Putamen (tissue), 1 donor: ENCODE results near the gene IL2RG.

ENCODE experiments used
- DNase-seq: peaks from one replicate; pipeline ENCODE4 v3.0.0-alpha.2; 2016; ENCODE audit warnings: low spot score

Gene IL2RG

DNA sequence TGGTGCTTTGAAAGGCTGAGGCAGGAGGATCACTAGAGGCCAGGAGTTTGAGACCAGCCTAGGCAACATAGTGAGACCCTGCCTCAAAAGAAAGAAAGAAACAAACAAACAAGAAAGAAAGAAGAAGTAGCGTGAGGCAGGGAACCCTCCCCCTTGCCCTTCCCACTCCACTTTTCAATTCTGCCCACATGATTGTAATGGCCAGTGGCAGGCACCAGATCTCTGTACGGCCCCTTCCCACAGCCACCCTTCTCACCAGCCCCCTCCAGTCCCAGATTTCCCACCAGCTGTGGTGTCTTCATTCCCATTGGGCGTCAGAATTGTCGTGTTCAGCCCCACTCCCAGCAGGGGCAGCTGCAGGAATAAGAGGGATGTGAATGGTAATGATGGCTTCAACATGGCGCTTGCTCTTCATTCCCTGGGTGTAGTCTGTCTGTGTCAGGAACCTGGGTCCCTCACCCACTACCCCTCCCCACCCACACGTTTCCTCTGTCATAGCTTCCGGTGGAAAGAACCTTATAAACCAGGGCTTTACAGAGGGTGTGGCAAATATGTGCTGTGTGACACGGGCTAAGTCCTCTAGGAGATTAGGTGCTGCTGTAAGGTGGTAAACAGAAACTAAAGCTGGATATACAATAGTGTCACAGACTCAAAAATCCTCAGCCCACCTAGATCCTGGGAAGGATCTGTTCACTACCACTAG lies at the start of gene IL2RG:
IL2RG (minus strand) TSS at position 437 of the 703 bp plus-strand sequence; CDS start at position 399, 38 bp downstream.
- DNase-seq: no peak

DNA sequence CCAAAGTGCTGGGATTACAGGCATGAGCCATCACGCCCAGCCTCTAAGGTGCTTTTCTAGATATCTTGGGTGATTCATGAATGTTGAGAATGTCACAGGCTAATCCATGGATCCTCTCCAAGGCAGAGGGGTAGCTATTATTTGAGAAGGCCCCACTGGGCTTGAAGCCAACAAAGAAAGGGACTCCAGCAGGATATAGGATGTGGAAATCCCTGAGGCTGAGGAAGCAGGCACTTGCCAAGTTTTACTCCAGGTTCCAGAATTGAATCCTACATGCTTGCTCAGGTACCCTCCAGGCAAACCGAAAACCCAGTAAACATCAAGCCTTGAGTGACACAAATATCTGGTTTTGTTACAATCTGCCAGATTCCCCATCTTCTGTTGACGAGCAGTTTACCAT lies 49.1 kb upstream of the IL2RG start:
- no peak for DNase-seq

DNA sequence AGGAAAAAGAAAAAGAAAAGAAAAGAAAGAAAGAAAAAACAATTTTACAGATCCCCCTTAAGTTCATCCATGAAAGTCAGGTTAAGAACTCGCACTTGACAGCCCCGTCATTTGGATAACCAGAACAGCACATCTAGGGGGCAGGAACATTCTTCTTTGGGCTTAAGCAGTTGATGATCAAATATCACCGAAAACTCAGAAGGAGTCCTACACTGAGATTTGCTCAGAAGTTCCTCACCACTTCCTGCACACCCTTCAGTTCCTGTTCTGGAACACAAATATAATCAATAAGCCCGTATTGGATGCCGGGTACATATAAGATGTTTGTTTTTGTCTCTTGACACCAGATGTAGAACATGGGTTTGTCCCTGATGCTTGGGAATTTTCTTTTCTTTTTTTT lies 48.0 kb upstream of the IL2RG start:
- no peak for DNase-seq

DNA sequence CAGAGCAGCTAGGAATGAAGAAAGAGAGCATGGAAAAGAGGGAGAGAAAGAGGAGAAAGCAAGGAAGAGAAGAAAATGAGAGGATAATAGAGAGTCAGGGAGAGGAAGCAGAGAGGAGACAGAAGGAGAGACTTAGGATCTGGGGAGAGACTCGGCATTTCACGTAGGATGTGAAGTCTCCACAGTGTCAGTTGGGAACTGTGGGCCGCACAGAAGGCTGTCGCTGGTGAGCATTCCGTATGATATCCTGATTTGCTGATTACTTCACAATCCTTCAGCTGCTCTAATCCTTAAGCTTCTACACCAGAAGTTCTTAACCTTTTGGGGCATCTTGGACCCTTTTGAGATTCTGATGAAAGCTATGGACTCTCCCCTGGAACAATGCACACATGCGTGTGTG lies 47.2 kb upstream of the IL2RG start:
- no peak for DNase-seq

DNA sequence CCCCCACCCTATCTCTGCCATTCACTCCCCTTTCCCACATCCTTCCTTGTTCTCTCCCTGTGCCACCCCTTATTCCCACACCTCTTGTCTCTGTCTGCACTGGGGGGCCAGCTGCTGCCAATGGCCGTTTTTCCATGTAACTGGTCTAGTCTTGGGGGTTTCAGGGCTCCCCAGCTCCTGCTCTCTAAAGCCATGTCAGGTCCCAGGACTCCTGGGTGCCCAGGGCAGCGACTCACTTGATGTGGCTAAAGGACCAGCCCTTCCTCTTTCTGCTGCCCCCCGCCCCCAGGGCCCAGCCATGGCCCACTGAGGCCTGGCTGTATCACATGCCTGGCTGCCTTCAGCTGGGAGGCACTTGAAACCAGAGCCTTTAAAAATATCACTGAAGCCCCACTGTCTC lies 43.3 kb upstream of the IL2RG start:
- no peak for DNase-seq

DNA sequence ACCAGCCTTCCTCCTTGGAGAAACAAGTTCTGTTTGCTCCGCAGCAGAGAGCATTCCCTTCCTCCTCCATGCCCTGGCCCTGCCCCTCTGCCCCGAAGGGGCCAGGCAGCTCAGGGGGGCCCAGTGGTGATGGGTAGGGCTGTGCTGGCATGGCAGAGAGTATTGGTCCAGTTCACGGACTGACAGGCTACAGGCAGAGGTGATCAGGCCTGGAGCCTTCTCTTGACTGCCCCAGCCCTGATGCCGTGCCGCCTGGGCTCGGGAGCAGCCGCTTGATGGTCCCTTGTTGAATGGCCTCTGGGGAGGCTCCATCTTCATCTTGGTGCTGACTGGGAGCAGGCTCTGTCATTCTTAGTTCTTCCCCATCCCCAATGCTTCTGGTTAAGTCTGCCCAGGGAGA lies 42.8 kb upstream of the IL2RG start:
- DNase-seq: no peak

DNA sequence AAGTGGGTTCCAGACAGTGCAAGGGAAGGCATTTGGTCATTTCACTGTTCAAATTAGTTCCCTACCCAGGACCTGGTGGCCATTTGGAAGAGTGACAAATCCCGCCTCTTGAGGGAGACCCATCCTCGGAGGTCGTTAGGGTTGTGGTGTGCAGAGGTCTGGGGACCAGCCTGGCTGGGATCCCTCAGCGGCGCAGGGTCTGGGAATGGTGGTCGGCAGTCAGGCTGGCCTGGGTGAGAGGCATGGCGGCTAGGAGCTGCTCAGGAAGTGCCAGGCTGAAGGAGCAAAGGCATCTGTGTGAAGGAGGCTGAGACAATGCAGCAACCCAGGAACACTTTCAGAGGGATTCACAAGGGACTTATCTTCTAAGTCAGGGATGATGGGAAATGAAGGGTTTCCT lies 40.0 kb upstream of the IL2RG start:
- no peak for DNase-seq

DNA sequence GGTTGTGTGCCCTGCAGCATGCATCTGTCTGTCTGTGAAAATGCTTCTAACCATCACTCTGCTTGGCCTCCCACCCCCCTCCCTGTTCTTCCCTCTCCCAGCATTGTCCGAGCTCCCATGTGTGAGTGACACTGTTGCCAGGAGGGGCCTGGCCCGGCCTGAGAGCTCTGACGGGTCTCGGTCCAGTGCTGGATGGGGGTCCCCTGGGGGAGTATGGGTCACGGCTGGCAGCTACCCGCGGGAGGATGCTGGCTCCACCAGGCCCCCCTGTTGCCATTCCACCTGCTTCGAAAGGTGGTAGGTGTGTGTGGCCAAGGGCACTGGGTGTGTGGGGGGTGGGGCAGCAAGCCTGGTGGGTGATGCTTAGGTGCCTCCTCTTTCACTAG lies 36.9 kb upstream of the IL2RG start:
- DNase-seq: no peak

DNA sequence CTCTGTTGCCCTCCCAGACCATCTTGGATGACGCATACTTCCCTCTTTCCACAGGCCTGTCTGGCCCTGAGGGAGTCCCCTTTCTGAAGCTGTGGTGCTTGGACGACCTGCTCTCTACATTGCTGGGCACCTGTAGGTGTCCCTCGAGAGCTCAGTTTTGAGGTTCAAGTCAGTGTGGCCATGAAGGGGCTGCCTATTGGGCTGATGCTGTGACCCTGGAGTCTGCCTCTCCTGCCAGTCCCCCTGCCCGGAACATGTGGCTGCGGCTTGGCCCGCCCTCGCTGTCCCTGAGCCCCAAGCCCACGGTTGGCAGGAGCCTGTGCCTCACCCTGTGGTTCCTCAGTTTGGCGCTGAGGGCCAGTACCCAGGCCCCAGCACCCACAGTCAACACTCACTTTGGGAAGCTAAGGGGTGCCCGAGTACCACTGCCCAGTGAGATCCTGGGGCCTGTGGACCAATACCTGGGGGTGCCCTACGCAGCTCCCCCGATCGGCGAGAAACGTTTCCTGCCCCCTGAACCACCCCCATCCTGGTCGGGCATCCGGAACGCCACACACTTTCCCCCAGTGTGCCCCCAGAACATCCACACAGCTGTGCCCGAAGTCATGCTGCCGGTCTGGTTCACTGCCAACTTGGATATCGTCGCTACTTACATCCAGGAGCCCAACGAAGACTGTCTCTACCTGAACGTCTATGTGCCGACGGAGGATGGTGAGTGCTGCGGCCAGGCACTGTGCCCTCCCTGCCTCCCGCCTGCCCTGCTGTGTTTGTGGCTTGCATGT lies 36.3 kb upstream of the IL2RG start:
- DNase-seq: no peak

DNA sequence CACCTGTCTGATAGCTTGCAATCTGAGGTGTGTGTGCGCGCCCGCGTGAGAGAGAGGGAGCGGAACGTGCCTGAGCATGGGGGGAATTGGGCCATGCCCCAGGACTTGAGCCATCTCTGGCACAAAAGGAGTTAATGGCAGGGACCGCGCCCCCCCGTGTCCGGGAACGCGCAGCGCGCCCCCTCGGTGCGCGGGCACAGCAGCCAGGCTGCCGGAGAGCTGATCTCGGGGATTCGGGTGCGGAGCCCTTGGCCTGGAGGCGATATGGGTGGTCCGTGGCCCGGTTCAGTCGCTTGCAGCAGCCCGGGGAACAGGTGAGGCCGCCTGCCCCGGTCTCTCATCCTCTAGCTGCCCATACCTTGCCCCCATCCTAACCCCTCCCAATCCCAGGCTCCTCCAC lies 33.3 kb upstream of the IL2RG start, which contains the start of gene NLGN3:
NLGN3 (plus strand) TSS at position 191 of the 400 bp plus-strand sequence. CDS start 2,909 bp downstream, outside the sequence.
- no peak for DNase-seq

DNA sequence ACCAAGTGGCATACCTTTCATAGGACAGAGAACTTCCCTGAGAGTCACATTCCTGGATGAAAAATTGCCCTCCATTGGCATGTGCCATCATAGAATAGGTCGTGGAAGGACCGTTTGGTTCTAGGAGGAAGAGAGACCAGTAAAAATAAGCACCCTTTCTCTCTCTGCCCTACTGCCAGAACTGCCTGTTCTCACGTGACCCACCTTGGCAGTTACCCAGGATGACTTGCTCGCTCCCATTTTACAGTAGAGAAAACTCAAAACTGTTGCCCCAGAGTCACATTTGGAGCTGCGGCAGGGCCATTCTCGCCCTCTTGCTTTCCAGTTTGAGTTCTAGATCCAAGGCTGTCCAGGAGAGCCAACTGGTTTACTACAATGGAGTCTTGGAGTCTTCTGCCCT lies 32.1 kb upstream of the IL2RG start:
- DNase-seq: no peak

DNA sequence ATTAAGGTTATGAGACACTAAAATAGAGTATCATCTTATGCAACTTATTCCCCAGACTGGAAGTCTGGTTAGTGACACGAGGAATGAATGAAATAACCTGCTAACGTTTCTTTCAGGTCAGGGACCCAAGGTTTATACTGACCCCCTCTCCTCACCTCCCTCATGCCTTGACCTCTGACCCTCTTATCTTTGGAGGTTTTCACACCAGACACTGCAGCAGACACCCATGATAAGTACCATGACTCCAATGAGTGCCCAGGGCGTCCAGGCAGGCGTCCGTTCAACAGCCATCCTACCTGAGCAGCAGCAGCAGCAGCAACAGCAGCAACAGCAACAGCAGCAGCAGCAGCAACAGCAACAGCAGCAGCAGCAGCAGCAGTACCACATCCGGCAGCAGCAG lies 29.1 kb upstream of the IL2RG start:
- no peak for DNase-seq

DNA sequence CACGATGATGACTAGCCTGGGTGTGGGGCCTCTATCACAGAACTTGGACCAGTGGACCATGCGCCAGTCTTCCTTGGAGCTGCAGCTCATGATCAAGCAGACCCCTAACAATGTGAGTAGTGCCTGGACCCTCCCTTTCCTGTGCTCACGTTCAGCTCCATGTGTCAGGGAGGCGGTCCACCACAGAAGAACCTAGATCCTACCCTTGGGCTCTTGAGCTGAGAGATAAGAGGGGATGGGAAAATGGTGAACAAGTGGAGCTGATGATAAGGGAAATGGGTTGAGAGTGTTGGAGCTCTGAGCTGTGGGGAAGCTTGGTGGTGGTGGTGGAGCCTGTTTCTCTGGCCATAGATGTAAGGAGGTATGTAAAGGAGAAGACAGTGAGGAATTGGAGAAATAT lies 20.1 kb upstream of the IL2RG start:
- no peak for DNase-seq

DNA sequence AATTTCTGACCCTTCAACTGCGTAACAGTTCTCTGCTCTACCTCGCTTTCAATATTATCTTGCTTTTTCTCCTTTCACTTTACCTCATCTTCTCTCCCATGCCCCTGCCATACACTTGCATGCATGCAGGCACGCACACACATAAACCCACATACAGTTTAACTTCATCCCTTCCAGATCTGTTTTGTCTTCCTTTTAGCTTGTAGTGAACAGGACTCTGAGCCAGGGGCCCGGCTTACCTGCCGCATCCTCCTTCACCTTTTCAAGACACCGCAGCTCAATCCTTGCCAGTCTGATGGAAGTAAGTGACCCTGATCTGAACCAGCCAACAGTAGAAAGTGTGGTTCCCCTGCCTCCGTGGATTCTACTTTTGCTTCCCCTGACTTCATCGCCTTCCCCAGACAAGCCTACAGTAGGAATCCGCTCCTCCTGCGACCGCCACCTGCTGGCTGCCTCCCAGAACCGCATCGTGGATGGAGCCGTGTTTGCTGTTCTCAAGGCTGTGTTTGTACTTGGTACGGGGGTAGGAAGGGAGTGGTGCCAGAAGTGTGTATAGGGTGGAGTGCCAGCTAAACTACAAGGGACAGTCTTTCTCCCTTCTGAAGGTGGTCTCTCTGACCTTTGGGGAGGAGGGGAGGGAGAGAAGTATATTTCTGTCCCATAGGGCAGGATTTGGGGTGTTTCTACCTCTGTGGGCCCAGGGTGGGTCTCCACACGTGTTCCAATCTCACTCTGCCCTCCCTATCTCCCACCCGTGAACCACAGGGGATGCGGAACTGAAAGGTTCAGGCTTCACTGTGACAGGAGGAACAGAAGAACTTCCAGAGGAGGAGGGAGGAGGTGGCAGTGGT lies 17.8 kb upstream of the IL2RG start:
- peak; percentile 49 for DNase-seq

DNA sequence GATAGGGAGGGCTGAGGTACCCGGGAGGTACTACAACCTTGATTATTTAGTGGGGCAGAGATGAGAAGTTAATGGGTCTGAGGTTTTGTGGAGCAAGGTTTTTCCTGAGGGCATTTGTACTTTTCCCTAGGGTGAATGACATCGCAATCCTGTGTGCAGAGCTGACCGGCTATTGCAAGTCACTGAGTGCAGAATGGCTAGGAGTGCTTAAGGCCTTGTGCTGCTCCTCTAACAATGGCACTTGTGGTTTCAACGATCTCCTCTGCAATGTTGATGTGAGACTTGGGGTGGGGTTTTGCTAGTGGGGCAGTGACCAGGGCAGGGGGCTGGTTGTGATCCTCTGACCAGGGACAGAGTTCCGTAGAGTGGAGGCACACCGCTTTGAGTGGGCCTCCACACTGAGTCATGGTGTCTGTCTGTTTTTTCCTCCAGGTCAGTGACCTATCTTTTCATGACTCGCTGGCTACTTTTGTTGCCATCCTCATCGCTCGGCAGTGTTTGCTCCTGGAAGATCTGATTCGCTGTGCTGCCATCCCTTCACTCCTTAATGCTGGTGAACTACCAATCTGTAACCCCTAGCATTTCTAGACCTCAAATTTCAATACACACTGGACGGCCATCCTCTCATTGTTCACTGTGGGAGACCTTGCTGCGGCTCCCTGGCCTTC lies 16.9 kb upstream of the IL2RG start:
- no peak for DNase-seq

DNA sequence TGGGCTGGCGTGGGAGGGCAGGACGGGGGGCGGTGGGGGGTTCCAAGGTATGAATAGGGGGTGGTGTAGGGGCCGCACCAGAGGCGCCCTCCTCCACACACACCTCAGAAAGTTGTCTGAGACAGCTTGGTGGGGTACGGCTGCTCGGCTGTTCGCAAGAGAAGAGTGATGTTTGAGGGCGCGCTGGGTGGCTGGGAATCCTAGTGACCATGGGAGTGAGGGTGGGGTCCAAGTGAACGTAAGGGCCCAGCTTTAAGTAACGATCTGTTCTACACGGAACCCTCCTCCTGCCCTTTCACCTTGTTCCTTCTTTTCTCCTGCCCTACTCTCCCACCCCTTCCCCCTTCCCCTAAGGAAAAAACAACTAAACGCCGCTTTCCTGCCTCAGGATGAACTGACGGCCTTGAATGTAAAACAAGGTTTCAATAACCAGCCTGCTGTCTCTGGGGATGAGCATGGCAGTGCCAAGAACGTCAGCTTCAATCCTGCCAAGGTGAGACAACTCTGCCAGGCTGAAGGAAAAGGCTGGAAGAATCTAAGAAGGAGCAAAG lies 7.7 kb upstream of the IL2RG start:
- DNase-seq: no peak

DNA sequence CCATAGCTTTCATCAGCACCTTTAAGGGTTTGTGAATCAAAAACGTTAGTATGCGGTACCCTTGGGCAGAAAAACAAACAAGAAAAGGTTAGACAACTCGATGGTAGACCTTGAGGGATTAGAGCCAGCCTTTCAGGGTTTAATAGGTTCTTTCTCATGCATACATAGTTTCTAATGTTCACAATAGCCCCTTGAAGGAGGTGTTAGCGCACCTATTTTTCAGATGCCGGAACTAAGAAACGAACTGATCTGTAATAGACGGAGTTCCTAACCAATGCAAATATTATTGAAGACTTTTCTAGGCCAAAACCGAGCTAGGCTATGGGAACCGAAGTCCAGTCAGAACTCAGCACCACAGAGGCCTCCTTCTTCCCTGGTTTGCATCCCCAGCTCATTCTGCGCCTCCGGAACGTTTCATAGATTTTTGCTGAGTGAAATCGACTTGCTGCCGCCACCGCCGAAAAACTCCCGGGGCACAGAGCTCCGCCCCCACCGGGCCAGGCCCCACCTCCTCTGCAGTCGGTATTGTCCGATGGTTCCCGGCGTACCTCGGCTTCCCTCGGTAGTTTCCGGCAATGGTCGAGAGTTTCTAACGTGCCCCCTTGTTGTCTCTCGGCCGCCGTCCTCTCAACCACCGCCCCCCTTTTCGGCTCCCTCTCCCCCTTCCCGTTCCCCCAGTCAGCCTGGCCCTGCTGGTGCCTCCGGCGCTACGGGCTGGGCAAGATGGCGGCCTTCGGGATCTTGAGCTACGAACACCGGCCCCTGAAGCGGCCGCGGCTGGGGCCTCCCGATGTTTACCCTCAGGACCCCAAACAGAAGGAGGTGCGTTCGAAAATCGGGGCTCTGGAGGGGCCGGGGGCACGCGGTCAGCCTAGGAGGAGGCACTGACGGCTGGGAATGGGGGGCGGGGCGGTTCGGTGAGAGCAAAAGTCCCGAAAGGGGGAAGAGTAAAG lies 6.9 kb upstream of the IL2RG start, which contains the start of gene MED12:
MED12 (plus strand) TSS at position 565 of the 953 bp plus-strand sequence; CDS start at position 724, 159 bp downstream.
- DNase-seq: peak; percentile 82

DNA sequence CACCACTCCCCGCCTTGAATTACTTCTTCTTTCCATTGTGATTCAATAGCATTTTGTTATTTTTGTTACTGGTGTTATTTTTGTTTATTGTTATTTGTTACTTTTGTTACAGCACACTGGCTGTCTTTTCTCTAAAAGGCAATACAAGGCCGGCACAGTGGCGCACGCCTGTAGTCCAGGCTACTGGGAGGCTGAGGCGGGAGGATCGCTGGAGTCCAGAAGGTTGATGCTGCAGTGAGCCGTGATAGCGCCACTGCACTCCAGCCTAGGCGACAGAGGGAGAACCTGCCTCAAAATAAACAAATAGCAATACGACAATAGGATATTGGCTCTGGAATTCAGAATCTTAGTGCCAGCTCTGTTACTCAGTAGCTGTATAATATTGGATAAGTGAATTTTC lies 6.0 kb upstream of the IL2RG start:
- no peak for DNase-seq

DNA sequence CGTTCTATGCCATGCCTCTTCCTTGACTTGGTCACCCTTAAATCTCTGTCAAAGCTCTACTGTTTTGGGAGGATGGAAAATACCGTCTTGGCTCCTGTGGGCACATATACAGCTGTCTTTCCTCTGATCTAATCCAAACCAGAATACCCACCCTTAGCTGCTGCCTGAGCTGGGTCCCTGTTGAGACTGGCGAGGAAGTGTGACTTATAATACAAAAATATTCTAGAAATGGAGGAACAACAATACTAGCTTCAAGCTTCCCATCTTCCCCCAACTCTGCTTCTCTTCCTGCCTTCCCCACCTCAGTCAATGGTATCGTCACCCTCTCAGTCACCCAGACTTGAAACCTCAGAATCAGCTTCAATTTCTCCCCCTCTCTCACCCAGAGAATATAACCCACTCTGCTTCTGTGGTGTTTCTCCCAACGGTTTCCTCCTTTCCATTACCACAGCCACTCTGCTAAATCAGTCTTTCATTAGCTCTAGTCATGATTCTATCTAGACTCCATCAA lies 599 bp upstream of the IL2RG start:
- DNase-seq: no peak

DNA sequence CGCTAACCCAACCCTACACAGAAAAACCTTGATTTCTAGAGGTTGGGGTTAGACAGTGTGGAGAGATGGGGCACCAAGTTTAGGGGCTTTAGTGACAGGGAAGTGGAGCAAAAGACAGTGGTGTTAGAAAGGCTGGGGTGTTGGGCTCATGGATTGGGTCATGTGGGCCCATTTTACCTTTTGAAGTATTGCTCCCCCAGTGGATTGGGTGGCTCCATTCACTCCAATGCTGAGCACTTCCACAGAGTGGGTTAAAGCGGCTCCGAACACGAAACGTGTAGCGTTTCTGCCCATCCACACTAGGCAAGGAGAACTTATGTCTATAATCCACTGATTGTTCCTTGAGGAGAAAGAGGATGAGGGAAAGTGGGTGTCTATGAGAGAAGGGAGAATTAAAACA lies 2.3 kb downstream of the IL2RG start:
- DNase-seq: no peak
